CD8-positive, alpha-beta memory T cell (primary cell): ENCODE results near the gene PALMD. TPM values are rescaled to one million over a fixed set of nuclear protein-coding genes. Genes with fewer than 3 reads are reported as not detected.

Experiments used
- CTCF ChIA-PET: fragments of 350-600 bp; sonication (Branson Sonifier 250); formaldehyde crosslinking; loops from one replicate; lab custom pipeline; 2021; ENCODE audit warnings: antibody characterized with exemption; lab: Charles Lee
- POLR2A ChIA-PET: fragments of 350-600 bp; sonication (Branson Sonifier 250); formaldehyde crosslinking; loops from one replicate; lab custom pipeline; 2021; ENCODE audit warnings: antibody characterized with exemption; lab: Charles Lee
- DNase-seq, 5 donors: peaks; one replicate each; pipeline versions ENCODE4 v3.0.0 to v3.0.0-alpha.2; 2020 to 2022; ENCODE audit warnings: mixed read lengths in 1 of 5
- H3K27ac ChIP-seq: one replicate; pipeline ENCODE4 v1.7.0; 2013; ENCODE audit warnings: low read depth, mild to moderate bottlenecking, low read length, moderate library complexity
- H3K27me3 ChIP-seq: 2 replicates; pipeline ENCODE4 v1.7.0; 2013; ENCODE audit warnings: low read length, mild to moderate bottlenecking; ENCODE audit not compliant: insufficient read depth, poor library complexity, severe bottlenecking
- H3K36me3 ChIP-seq: 2 replicates; pipeline ENCODE4 v1.7.0; 2013; ENCODE audit warnings: mild to moderate bottlenecking, low read length, moderate library complexity; ENCODE audit not compliant: insufficient read depth
- H3K4me1 ChIP-seq: 2 replicates; pipeline ENCODE4 v1.7.0; 2013; ENCODE audit warnings: mild to moderate bottlenecking, low read length, moderate library complexity; ENCODE audit not compliant: insufficient read depth
- H3K4me3 ChIP-seq: 2 replicates; pipeline ENCODE4 v1.7.0; 2013; ENCODE audit warnings: mild to moderate bottlenecking, low read length
- H3K9me3 ChIP-seq: 2 replicates; pipeline ENCODE4 v1.7.0; 2013; ENCODE audit warnings: mild to moderate bottlenecking, low read length
- H3K27ac Mint-ChIP-seq, 8 donors: one replicate each; pipeline ENCODE4 v1.8.0; 2020 to 2021; ENCODE audit warnings: mixed read lengths in 8 of 8, mild to moderate bottlenecking in 6 of 8, inconsistent platforms in 3 of 8, moderate library complexity in 3 of 8
- H3K27me3 Mint-ChIP-seq, 2 donors: one replicate each; pipeline ENCODE4 v1.8.0; 2020 to 2021; ENCODE audit warnings: mixed read lengths in 2 of 2, mild to moderate bottlenecking in 1 of 2, moderate library complexity in 1 of 2
- H3K36me3 Mint-ChIP-seq, 3 donors: one replicate each; pipeline ENCODE4 v1.8.0; 2020 to 2021; ENCODE audit warnings: mixed read lengths in 3 of 3, inconsistent platforms in 1 of 3, mild to moderate bottlenecking in 1 of 3
- H3K4me1 Mint-ChIP-seq, 3 donors: one replicate each; pipeline ENCODE4 v1.8.0; 2020 to 2021; ENCODE audit warnings: mixed read lengths in 3 of 3, inconsistent platforms in 1 of 3, mild to moderate bottlenecking in 1 of 3
- H3K4me3 Mint-ChIP-seq, 7 donors: one replicate each; pipeline ENCODE4 v1.8.0; 2020 to 2021; ENCODE audit warnings: mixed read lengths in 7 of 7, mild to moderate bottlenecking in 6 of 7, moderate library complexity in 4 of 7, inconsistent platforms in 2 of 7
- H3K9me3 Mint-ChIP-seq, 5 donors: one replicate each; pipeline ENCODE4 v1.8.0; 2020 to 2022; ENCODE audit warnings: mixed read lengths in 5 of 5, mild to moderate bottlenecking in 3 of 5, moderate library complexity in 2 of 5, inconsistent platforms in 1 of 5
- polyA plus RNA-seq: library from polyadenylated mRNA; unstranded; fragments of 300-500 nt; fragmentation: Illumina TruSeq; gene quantifications from one replicate; pipeline ENCODE4 v1.2.3, GENCODE V29; 2021
- total RNA-seq, 2 experiments: library from RNA; stranded (reverse); gene quantifications; one replicate each; pipeline ENCODE4 v1.2.3, GENCODE V29; 2021

PALMD gene
- total and polyA plus RNA-seq, 3 experiments from 2014 or later: not detected

DNA sequence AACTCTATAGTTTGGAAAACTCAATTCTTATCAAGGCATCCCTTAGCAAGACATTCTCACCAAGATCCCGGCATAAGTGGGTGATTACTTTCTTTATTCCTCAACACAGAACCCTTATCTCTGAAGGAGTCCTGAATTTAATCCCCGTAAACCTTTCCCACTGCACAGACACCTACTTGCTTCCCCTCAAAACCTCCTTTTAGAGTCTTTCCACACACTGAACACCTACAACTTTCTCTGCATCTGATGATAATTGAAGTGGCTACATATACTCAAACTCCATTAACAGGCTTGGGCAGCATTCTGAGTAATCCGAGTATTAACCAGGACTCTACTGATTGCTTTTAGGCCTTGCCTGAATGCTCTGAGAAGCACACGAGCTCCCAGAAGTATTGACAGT is 23.5 kb downstream of the PALMD start:
- H3K27ac ChIP-seq: no peak overlapping the region
- H3K9me3 Mint-ChIP-seq: peaks cover 0 to 1% (median 0%) of the 10 kb centered on the region in 5 donors
- H3K4me3 ChIP-seq: no peak overlapping the region
- ChIA-PET CTCF (no interaction called here), POLR2A (no interaction called here)
- H3K4me1 ChIP-seq: no peaks in the 10 kb centered on the region
- no peaks in the 10 kb centered on the region for H3K36me3 ChIP-seq
- DNase-seq: no peak
- H3K27me3 ChIP-seq: no peaks in the 10 kb centered on the region
- H3K4me1 Mint-ChIP-seq: no peaks in the 10 kb centered on the region
- no peaks in the 10 kb centered on the region for H3K36me3 Mint-ChIP-seq
- H3K4me3 Mint-ChIP-seq: no peak overlapping the region
- no peaks in the 10 kb centered on the region for H3K9me3 ChIP-seq
- no peak overlapping the region for H3K27ac Mint-ChIP-seq
- H3K27me3 Mint-ChIP-seq: peaks cover 12 to 51% of the 10 kb centered on the region in 2 donors

- H3K27me3 Mint-ChIP-seq: peaks cover 12 to 56% of the 10 kb centered on the region in 2 donors
- no peaks in the 10 kb centered on the region for H3K36me3 Mint-ChIP-seq
- Histone ChIP-seq H3K27ac (no peak overlapping the region), H3K4me1 (no peaks in the 10 kb centered on the region), H3K9me3 (no peaks in the 10 kb centered on the region), H3K36me3 (no peaks in the 10 kb centered on the region), H3K27me3 (no peaks in the 10 kb centered on the region), H3K4me3 (no peak overlapping the region)
- H3K4me3 Mint-ChIP-seq: no peak overlapping the region
- H3K4me1 Mint-ChIP-seq: no peaks in the 10 kb centered on the region
- POLR2A ChIA-PET: no interaction called here
- peaks cover 0 to 1% (median 0%) of the 10 kb centered on the region in 5 donors for H3K9me3 Mint-ChIP-seq
- CTCF ChIA-PET: interaction anchor here (1.2 kb wide), 1 partner anchor 10 kb away, joined by 3 read pairs; no protein-coding TSS in a partner anchor
- DNase-seq: no peak
- H3K27ac Mint-ChIP-seq: no peak overlapping the region
These were observed 23.9 kb downstream of the PALMD start for GRCh38 chr1:99669821-99670220.

DNA sequence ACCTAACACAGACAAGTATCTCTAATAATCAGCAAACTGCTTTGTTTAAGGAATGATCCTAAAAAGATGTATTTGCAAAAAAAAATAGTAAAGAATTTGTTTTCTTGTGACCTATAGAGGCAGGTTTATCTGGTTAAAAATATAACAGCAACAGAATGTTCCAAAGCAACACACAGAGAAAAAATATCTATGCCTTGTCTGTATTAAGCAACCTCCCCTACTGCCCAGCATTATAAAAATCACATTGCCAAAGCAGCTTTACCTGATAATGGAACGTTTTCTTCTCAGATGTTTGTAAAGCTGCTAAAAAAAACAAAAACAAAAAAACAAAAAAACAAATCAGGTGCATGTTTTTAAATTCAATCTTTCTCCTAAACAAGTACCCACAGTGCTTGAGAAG is 24.7 kb downstream of the PALMD start:
- H3K36me3 Mint-ChIP-seq: no peaks in the 10 kb centered on the region
- no peak overlapping the region for H3K4me3 Mint-ChIP-seq
- H3K9me3 Mint-ChIP-seq: peaks cover 0 to 1% (median 0%) of the 10 kb centered on the region in 5 donors
- no peaks in the 10 kb centered on the region for H3K4me1 Mint-ChIP-seq
- Histone ChIP-seq H3K4me1 (no peaks in the 10 kb centered on the region), H3K9me3 (no peaks in the 10 kb centered on the region), H3K4me3 (no peak overlapping the region), H3K36me3 (no peaks in the 10 kb centered on the region), H3K27ac (no peak overlapping the region), H3K27me3 (no peaks in the 10 kb centered on the region)
- CTCF ChIA-PET: interaction anchor here (1.2 kb wide), 1 partner anchor 9 kb away, joined by 3 read pairs; no protein-coding TSS in a partner anchor
- POLR2A ChIA-PET: interaction anchor here (0.6 kb wide), 1 partner anchor 20 kb away, joined by 4 read pairs; no protein-coding TSS in a partner anchor
- no peak overlapping the region for H3K27ac Mint-ChIP-seq
- peaks cover 12 to 56% of the 10 kb centered on the region in 2 donors for H3K27me3 Mint-ChIP-seq
- no peak for DNase-seq

GRCh38 chr1:99672038-99672437 is 26.1 kb downstream of the PALMD start:
- no peaks in the 10 kb centered on the region for H3K4me1 Mint-ChIP-seq
- ChIA-PET POLR2A (no interaction called here), CTCF (no interaction called here)
- peaks cover 0 to 1% (median 0%) of the 10 kb centered on the region in 5 donors for H3K9me3 Mint-ChIP-seq
- H3K36me3 ChIP-seq: no peaks in the 10 kb centered on the region
- H3K27ac ChIP-seq: no peak overlapping the region
- no peaks in the 10 kb centered on the region for H3K36me3 Mint-ChIP-seq
- H3K9me3 ChIP-seq: no peaks in the 10 kb centered on the region
- no peaks in the 10 kb centered on the region for H3K27me3 ChIP-seq
- DNase-seq: no peak
- H3K27ac Mint-ChIP-seq: no peak overlapping the region
- no peaks in the 10 kb centered on the region for H3K4me1 ChIP-seq
- no peak overlapping the region for H3K4me3 ChIP-seq
- no peak overlapping the region for H3K4me3 Mint-ChIP-seq
- H3K27me3 Mint-ChIP-seq: peaks cover 12 to 49% of the 10 kb centered on the region in 2 donors

DNA sequence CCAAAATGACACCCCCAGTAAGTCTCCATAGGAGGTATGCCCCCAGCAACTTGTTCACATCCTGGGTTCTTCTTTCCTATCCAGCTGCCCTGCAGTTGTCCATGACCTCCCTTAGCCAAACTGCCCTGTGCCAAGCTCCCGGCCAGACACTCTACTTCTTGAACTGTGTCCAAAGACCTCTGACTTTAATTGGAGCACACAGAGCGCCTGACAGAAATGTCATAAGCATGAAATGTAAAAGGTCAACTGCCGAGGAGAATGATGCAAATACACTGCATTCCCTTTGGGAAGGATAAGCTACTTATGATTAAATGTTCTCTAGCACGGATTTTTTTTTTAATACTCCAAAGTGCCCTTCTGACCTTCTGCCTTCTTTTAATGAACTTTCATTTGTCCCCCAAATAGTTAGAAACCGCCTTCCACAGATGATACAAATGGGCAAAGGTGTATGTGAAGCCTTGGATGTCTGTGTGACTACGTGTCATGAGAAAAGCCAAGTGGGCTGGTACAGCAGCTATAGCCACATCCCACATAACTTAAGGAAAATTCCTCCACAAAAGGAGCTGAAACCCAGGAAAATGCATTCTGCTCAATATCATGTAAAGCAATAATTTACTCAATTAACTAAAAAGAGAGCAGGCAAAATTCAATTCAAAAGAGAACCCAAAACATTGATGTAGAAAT is 26.8 kb downstream of the PALMD start:
- Mint-ChIP-seq H3K27me3 (peaks cover 9 to 48% of the 10 kb centered on the region in 2 donors), H3K9me3 (peaks cover 0 to 1% (median 0%) of the 10 kb centered on the region in 5 donors)
- H3K9me3 ChIP-seq: no peaks in the 10 kb centered on the region

GRCh38 chr1:99673315-99673714 is 27.4 kb downstream of the PALMD start:
- CTCF ChIA-PET: no interaction called here

More for the DNA sequence above, 26.8 kb downstream of the PALMD start:
- no peak overlapping the region for H3K27ac ChIP-seq
- no peak overlapping the region for H3K4me3 Mint-ChIP-seq
- POLR2A ChIA-PET: no interaction called here
- no peak overlapping the region for H3K4me3 ChIP-seq
- H3K36me3 Mint-ChIP-seq: no peaks in the 10 kb centered on the region
- no peak overlapping the region for H3K27ac Mint-ChIP-seq
- no peaks in the 10 kb centered on the region for H3K36me3 ChIP-seq
- DNase-seq: no peak
- no peaks in the 10 kb centered on the region for H3K4me1 ChIP-seq
- H3K27me3 ChIP-seq: no peaks in the 10 kb centered on the region
- CTCF ChIA-PET: no interaction called here
- no peaks in the 10 kb centered on the region for H3K4me1 Mint-ChIP-seq

GRCh38 chr1:99674115-99675064 is 28.5 kb downstream of the PALMD start:
- POLR2A ChIA-PET: no interaction called here
- no peak overlapping the region for H3K4me3 Mint-ChIP-seq
- Histone ChIP-seq H3K9me3 (no peaks in the 10 kb centered on the region), H3K36me3 (no peaks in the 10 kb centered on the region), H3K27ac (no peak overlapping the region), H3K27me3 (no peaks in the 10 kb centered on the region), H3K4me1 (no peaks in the 10 kb centered on the region), H3K4me3 (no peak overlapping the region)
- H3K27ac Mint-ChIP-seq: no peak overlapping the region
- DNase-seq: no peak
- no peaks in the 10 kb centered on the region for H3K36me3 Mint-ChIP-seq
- H3K9me3 Mint-ChIP-seq: peaks cover 0 to 1% (median 0%) of the 10 kb centered on the region in 5 donors
- no peaks in the 10 kb centered on the region for H3K4me1 Mint-ChIP-seq
- CTCF ChIA-PET: no interaction called here
- peaks cover 8 to 44% of the 10 kb centered on the region in 2 donors for H3K27me3 Mint-ChIP-seq

More at GRCh38 chr1:99673315-99673714, 27.4 kb downstream of the PALMD start:
- Histone ChIP-seq H3K9me3 (no peaks in the 10 kb centered on the region), H3K4me1 (no peaks in the 10 kb centered on the region), H3K4me3 (no peak overlapping the region), H3K36me3 (no peaks in the 10 kb centered on the region), H3K27ac (no peak overlapping the region), H3K27me3 (no peaks in the 10 kb centered on the region)
- H3K9me3 Mint-ChIP-seq: peaks cover 0 to 1% (median 0%) of the 10 kb centered on the region in 5 donors
- H3K27me3 Mint-ChIP-seq: peaks cover 9 to 48% of the 10 kb centered on the region in 2 donors
- no peak overlapping the region for H3K27ac Mint-ChIP-seq
- no peaks in the 10 kb centered on the region for H3K36me3 Mint-ChIP-seq
- DNase-seq: no peak
- no peaks in the 10 kb centered on the region for H3K4me1 Mint-ChIP-seq
- POLR2A ChIA-PET: no interaction called here
- H3K4me3 Mint-ChIP-seq: no peak overlapping the region

DNA sequence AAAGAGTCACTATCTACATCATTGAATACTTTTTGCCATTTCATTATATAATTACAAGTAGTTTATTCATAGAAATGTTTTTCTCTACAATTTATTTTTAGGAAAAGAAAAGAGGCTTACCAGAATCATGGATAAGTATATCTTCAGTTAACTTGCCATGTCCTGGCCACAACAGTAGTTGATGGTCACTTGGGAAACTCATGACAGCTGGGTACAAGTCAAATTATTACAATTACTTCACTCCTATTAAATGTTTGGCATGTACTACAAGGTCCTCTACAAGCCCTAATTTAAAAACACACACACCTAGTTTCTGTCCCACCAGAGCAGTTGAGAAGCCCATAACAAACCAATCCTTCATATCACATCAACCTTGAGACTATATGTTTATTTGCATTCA is 29.4 kb downstream of the PALMD start:
- Mint-ChIP-seq H3K4me3 (no peak overlapping the region), H3K36me3 (no peaks in the 10 kb centered on the region), H3K27me3 (peaks cover 6 to 39% of the 10 kb centered on the region in 2 donors), H3K9me3 (no peaks in the 10 kb centered on the region), H3K4me1 (no peaks in the 10 kb centered on the region), H3K27ac (no peak overlapping the region)
- Histone ChIP-seq H3K27me3 (no peaks in the 10 kb centered on the region), H3K4me1 (no peaks in the 10 kb centered on the region), H3K27ac (no peak overlapping the region), H3K9me3 (no peaks in the 10 kb centered on the region), H3K4me3 (no peak overlapping the region), H3K36me3 (no peaks in the 10 kb centered on the region)
- POLR2A ChIA-PET: no interaction called here
- CTCF ChIA-PET: no interaction called here
- DNase-seq: no peak
